ENCODE results near the gene MACROD2. TPM values are rescaled to one million over a fixed set of nuclear protein-coding genes. Genes with fewer than 3 reads are reported as not detected.
A peak's percentile ranks its signal among the peaks of the same experiment; 100 is the strongest.

The MACROD2 gene
- total RNA-seq, 1 donor from 2014 or later = 6.7 TPM

DNA sequence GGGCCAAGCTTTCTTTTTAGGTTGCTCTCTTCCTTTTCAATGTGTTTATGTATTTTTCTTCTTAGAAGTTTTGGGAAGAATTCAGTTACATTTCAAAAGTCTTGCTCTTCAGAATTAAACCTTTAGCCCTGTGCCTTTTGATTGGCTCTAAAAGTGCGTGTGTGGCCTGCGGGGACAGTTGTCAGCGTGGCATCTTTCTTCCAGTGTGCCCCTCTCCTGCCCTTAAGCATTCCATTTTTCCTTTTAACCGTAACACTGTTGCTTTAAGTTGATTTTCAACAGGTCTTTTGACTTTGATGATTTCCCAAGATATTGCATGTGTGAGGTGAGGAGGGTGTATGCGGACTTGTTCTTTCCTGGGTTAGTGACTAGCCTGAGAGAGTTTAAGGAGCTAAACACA, 1341.2 kb downstream of the MACROD2 start:
- Mint-ChIP-seq H3K27me3 (peaks cover 7% of the 10 kb centered on the region), H3K4me3 (no peak overlapping the region), H3K9me3 (peaks cover 5% of the 10 kb centered on the region), H3K36me3 (no peaks in the 10 kb centered on the region), H3K4me1 (ENCODE audit: unreplicated experiment) (peaks cover 4% of the 10 kb centered on the region), H3K27ac (peak overlapping the region; percentile 58)
- no peak for DNase-seq (ENCODE audit: extremely low spot score, unreplicated experiment)
- TF ChIP-seq, protein P1, sequence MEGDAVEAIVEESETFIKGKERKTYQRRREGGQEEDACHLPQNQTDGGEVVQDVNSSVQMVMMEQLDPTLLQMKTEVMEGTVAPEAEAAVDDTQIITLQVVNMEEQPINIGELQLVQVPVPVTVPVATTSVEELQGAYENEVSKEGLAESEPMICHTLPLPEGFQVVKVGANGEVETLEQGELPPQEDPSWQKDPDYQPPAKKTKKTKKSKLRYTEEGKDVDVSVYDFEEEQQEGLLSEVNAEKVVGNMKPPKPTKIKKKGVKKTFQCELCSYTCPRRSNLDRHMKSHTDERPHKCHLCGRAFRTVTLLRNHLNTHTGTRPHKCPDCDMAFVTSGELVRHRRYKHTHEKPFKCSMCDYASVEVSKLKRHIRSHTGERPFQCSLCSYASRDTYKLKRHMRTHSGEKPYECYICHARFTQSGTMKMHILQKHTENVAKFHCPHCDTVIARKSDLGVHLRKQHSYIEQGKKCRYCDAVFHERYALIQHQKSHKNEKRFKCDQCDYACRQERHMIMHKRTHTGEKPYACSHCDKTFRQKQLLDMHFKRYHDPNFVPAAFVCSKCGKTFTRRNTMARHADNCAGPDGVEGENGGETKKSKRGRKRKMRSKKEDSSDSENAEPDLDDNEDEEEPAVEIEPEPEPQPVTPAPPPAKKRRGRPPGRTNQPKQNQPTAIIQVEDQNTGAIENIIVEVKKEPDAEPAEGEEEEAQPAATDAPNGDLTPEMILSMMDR (conservative IDR thresholded peaks at IDR 0.05) = no peak

DNA sequence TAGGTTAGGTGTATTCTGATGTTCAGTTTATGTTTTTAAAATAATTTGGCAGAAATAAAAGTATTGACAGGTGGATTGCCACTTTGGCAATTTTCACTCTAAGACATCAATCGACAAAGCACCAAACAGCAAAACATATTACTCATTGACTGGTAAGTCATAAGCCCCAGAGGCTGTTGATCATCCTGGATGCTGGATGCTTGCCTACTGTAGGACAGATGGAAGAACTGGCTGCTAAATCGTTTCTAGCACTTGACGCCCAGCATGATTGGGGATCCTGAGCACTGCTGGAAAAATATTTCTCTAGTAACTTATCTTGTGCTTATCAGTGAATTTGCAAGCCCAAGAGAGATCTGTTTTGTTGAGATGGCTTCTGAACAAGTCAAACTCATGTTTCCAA, 1343.9 kb downstream of the MACROD2 start:
- TF ChIP-seq, protein P1 (conservative IDR thresholded peaks at IDR 0.05) = no peak
- peaks cover 21% of the 10 kb centered on the region for H3K4me1 Mint-ChIP-seq (ENCODE audit: unreplicated experiment)
- no peak overlapping the region for H3K27ac Mint-ChIP-seq
- no peak for DNase-seq (ENCODE audit: extremely low spot score, unreplicated experiment)
- H3K9me3 Mint-ChIP-seq = peaks cover 5% of the 10 kb centered on the region
- H3K27me3 Mint-ChIP-seq = peaks cover 4% of the 10 kb centered on the region
- H3K36me3 Mint-ChIP-seq = no peaks in the 10 kb centered on the region
- no peak overlapping the region for H3K4me3 Mint-ChIP-seq

DNA sequence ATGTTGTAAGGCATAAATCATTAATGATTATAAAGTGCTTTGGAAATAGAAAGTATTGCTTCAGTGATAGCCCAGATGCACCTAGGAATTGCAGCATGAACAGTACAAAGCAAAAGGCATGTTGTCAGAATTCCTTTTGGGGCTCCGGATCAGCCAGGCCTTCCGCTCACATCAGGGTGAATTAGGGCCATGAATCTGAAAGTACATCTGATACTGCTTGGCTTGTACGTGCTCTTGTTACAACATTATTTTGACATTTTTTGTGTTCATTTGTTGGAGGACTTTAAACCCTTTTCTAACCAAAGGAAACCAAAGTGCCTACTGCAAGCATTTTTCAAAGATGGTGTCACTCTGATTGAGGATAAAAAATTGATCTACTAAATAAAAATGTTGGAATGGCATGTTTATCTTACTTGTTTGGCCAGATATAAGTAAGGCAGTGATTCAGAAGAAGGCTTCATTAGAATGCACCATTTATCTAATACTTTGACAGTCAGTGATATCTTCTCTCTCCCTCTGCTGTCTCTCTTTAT, 1347.7 kb downstream of the MACROD2 start:
- peak overlapping the region; percentile 6 for H3K27ac Mint-ChIP-seq
- DNase-seq (ENCODE audit: extremely low spot score, unreplicated experiment) = no peak
- no peaks in the 10 kb centered on the region for H3K27me3 Mint-ChIP-seq
- peaks cover 9% of the 10 kb centered on the region for H3K9me3 Mint-ChIP-seq
- H3K4me3 Mint-ChIP-seq = no peak overlapping the region
- no peaks in the 10 kb centered on the region for H3K36me3 Mint-ChIP-seq
- TF ChIP-seq, protein P1 (conservative IDR thresholded peaks at IDR 0.05) = no peak
- H3K4me1 Mint-ChIP-seq (ENCODE audit: unreplicated experiment) = peaks cover 17% of the 10 kb centered on the region

DNA sequence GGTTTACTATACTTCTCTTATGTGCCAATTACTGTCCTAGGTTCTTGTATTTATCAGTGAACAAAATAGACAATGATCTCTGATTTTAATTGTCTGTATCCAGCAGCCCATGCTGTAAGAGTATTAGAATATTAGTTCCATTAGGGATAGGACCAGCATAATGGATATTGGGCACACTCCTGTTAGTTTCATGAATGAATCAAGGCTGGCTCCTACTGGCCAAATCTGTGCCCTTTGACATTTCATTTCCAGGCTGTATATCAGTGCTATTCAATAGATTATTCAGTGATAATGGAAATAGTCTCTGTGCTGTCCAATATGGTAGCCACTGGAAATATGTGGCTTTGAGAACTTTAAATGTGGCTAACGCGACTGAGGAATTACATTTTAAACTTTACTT, 1350.0 kb downstream of the MACROD2 start:
- Mint-ChIP-seq H3K36me3 (peaks cover 5% of the 10 kb centered on the region), H3K27me3 (no peaks in the 10 kb centered on the region), H3K27ac (no peak overlapping the region), H3K4me1 (ENCODE audit: unreplicated experiment) (peaks cover 17% of the 10 kb centered on the region), H3K9me3 (peaks cover 12% of the 10 kb centered on the region), H3K4me3 (no peak overlapping the region)
- DNase-seq (ENCODE audit: extremely low spot score, unreplicated experiment) = no peak
- TF ChIP-seq, protein P1 (conservative IDR thresholded peaks at IDR 0.05) = no peak

DNA sequence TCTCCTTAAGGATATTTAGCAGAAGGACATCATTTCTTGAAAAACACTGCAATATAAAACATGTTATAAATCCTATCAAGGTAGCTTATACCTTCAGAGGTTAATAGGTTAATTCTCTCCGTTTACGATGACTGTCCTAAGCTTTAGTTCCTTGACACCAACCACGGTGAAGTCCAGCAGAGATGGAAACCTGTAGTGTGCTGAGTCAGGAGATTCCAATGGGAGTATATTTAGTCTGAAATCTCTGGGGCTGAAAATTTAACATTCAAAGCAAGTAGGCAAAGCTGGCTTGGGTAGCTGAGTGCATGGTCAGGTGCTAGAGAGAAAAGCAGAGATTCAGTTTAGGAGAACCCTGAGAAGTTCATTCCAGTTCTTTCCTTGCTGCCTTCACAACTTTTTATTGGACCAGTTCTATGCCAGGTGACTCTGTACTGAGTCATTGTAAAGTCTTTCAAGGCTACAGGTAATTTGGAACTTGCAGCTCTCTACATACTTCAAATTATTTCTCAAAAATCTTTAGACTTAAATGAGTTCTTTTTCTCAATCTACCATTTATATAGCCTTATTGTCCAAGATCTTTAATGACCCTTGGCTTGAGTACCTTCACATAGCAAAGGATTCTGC, 1351.5 kb downstream of the MACROD2 start:
- TF ChIP-seq, protein P1 (conservative IDR thresholded peaks at IDR 0.05) = no peak
- H3K9me3 Mint-ChIP-seq = peaks cover 12% of the 10 kb centered on the region
- H3K4me1 Mint-ChIP-seq (ENCODE audit: unreplicated experiment) = peaks cover 17% of the 10 kb centered on the region
- no peak overlapping the region for H3K27ac Mint-ChIP-seq
- no peak for DNase-seq (ENCODE audit: extremely low spot score, unreplicated experiment)
- peaks cover 5% of the 10 kb centered on the region for H3K36me3 Mint-ChIP-seq
- H3K27me3 Mint-ChIP-seq = no peaks in the 10 kb centered on the region
- no peak overlapping the region for H3K4me3 Mint-ChIP-seq
